AG10803 (cell line): ENCODE measurements around the gene DLG2.

Source experiments
- DNase-seq: peaks from one replicate; pipeline ENCODE4 v3.0.0; 2010; ENCODE audit warnings: low read depth
- H3K4me3 ChIP-seq: 2 replicates; pipeline ENCODE4 v1.5.1; 2011; ENCODE audit warnings: mild to moderate bottlenecking, low read length, control low read depth
- TF ChIP-seq, protein P1 (sequence below): conservative IDR thresholded peaks from 2 replicates; pipeline ENCODE4 v1.5.1; 2011; ENCODE audit warnings: mild to moderate bottlenecking, low read length, control low read depth, inconsistent platforms

Gene DLG2

DNA sequence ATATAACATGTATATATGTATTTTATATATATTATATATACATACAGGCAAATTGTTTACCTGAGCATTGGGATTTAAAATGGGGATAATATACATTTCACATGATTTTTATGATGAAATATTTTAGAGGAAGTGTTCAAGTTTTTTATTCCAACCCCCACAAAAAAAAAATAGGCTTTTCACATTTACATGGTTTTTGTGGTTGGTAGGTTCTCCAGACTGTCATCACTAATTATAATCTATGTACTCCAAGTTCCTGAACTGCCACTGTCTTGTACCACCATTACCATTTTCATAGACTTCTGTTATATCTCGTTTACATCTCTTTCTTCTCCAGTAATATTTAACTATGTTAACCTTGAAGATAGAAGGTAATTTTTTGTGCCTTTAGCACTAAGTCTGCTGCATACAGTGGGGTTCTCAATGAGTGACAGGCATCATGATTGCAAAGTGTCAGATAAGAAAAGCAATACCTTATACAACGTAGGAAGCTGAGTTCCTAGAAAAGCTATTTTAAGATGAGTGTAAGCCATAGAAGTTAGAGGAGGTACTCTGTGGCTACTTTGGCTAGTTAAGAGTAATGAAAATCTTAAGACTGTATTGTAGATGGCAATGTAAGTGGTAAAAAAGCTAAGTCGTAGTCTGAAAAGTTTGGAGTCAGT is 25.8 kb upstream of the DLG2 start:
- DNase-seq, result no peak
- no peak overlapping the region for H3K4me3 ChIP-seq
- TF ChIP-seq, protein P1, sequence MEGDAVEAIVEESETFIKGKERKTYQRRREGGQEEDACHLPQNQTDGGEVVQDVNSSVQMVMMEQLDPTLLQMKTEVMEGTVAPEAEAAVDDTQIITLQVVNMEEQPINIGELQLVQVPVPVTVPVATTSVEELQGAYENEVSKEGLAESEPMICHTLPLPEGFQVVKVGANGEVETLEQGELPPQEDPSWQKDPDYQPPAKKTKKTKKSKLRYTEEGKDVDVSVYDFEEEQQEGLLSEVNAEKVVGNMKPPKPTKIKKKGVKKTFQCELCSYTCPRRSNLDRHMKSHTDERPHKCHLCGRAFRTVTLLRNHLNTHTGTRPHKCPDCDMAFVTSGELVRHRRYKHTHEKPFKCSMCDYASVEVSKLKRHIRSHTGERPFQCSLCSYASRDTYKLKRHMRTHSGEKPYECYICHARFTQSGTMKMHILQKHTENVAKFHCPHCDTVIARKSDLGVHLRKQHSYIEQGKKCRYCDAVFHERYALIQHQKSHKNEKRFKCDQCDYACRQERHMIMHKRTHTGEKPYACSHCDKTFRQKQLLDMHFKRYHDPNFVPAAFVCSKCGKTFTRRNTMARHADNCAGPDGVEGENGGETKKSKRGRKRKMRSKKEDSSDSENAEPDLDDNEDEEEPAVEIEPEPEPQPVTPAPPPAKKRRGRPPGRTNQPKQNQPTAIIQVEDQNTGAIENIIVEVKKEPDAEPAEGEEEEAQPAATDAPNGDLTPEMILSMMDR, result no peak

DNA sequence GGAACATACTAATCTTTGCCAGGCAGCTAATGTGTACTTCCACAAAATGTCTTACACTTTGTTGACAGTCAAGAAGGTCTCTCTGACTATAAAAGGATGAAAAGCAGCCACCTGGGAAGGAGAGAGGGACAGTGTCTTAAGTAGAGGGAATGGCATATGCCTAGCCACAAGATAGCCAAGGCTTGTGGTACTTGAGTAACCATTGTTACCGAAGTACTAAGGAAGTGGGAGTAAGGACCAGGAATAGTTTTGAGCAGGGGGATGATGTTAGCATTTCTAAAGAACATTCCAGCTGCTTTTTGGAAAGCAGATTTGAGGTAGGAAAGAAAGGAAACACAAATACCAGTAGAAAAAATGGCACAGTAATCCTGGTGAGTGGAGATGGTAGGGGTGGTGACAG is 24.0 kb upstream of the DLG2 start:
- no peak overlapping the region for H3K4me3 ChIP-seq
- no peak for DNase-seq
- TF ChIP-seq, protein P1, result no peak

DNA sequence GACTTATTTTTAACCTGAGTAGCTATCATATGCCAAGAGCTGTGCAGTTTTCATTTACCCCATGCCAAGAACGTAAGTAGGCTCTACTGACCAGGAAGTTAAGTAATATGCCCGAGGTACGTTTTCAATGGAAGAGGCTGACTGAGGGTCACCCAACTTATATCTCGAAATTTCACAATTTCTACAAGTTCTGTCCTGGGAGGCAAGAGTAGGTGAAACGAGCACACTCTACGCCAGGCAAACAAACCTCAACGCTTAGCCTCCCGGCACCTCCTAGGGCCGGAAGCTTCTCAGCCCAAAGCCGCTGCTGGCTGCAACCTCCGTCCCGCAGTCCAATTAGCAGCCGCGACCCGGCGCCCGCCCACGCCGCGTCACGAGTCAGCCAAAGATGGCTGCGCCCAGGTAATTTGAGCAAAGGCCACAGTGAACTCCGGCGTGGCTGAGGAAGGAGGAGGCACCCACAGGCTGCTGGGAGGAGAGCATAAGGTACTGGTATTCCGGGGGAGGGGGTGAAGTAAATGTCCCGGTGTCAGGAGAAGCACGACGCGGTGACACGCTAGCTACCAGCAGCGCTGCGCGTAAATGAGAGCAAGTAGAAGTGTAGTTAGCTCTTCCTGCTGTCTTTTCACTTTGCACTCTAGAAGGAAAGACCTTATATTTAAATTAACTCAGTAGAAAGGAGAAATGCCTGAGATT is 20.6 kb upstream of the DLG2 start, which contains the start of gene TMEM126A:
TSS of gene TMEM126A (plus strand) at position 364 of the 696 bp plus-strand sequence. CDS start 2,289 bp downstream, outside the sequence.
- peak within 1 kb of the TSS; percentile 92 for H3K4me3 ChIP-seq
- TF ChIP-seq, protein P1, result no peak
- peak; percentile 73 for DNase-seq

DNA sequence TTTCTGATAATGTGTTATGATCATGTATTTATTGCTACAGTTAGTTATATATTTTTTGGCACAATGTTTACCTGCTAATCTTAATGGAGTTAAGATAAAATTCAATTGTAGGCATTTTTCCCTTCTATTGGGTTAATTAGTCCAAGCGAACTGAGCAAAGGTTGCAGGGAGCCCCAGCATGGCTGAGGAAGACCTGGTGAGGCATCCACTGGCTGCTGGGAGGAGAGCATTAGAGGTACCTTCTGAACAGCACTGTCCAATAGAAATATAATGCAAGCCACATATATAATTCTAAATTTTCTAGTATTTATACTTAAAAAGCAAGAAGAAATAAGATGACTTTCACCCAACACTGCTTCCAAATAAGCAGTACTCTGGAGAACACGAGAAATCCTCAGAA is 19.9 kb upstream of the DLG2 start:
- TF ChIP-seq, protein P1, result no peak
- DNase-seq, result no peak

DNA sequence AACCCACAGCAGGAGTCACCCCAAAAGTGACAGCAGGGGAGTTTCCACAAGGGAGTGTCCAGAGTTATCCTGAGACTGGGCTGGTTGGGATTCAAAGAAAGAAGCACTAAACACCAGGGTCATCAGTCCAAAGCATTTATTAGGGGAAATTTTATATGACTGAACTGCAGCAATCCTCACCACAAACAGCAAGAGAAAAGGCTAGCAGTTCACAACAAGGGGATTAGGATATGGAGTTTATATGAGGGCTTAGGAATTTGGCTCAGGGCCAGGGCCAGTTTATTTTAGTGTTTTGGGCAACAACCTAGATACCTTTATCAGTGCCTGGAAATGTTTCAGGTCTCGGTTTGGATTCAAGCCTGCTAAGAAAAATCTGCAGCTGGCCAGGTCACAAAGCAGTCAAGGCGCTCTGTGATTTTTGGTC is 16.1 kb upstream of the DLG2 start:
- H3K4me3 ChIP-seq, result no peak overlapping the region
- DNase-seq, result no peak
- TF ChIP-seq, protein P1, result no peak

More for the DNA sequence above, 19.9 kb upstream of the DLG2 start:
- H3K4me3 ChIP-seq, result peak overlapping the region; percentile 92

DNA sequence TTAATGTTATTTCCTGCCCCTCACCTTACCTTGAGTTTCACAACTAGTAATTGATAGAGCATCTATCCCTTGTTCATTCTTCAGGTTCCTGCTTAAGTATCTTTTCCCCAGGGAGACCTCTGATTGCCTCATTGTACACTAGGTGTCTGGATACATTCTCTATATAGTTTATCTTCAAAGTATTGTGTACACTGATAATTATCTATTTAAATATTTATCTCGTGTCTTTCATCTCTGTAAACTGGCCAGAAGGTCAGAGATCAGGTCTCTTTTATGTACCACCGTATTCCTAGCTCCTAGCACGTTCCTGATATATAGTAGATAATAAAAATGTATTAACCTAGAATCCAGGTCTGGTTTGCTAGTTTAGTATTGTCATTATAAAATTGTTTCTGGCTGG is 7.6 kb upstream of the DLG2 start:
- TF ChIP-seq, protein P1, result no peak
- DNase-seq, result no peak
- H3K4me3 ChIP-seq, result no peak overlapping the region
